GM12874 (cell line): ENCODE measurements around the gene NR6A1.

Experiments
- TF ChIP-seq, protein P1 (sequence below): IDR thresholded peaks from 2 replicates; pipeline ENCODE4 v1.5.1; 2011; ENCODE audit warnings: low read depth, mild to moderate bottlenecking, control low read depth, low read length, moderate library complexity; ENCODE audit not compliant: insufficient read depth

The NR6A1 gene

DNA sequence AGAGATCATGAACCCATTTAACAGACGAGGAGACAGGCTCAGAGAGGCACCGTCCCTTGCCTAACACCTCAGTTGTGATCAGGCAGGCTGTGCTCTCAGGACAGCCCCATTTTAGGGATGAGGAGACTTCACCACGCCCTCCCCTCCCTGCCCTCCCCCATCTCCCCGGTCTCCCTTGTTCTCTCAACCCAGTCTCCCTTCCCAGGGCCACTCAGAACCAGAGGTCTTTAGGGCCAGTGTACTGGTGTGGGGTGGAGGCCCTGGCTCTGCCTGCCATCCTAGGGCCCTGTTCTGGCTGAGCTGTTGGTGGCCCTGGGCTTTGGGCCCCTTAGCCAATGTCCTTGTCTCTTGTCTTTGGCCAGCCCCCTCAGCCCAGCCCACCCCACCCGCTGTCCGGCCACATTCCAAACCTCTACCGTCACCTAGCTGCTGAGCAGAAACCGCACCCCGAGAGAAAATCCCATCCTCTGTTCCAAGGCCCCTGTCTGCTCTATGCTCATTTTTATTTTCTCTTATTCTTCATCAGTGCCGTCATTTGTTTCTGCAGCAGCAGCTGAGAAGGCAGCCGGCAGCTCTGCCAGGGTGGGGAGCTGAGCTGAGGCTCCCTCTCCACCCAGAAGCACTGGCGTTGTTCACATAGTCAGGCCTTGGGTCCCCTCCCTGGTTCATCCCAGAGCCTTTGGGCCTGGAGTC is 39.7 kb upstream of the NR6A1 start:
- TF ChIP-seq, protein P1, sequence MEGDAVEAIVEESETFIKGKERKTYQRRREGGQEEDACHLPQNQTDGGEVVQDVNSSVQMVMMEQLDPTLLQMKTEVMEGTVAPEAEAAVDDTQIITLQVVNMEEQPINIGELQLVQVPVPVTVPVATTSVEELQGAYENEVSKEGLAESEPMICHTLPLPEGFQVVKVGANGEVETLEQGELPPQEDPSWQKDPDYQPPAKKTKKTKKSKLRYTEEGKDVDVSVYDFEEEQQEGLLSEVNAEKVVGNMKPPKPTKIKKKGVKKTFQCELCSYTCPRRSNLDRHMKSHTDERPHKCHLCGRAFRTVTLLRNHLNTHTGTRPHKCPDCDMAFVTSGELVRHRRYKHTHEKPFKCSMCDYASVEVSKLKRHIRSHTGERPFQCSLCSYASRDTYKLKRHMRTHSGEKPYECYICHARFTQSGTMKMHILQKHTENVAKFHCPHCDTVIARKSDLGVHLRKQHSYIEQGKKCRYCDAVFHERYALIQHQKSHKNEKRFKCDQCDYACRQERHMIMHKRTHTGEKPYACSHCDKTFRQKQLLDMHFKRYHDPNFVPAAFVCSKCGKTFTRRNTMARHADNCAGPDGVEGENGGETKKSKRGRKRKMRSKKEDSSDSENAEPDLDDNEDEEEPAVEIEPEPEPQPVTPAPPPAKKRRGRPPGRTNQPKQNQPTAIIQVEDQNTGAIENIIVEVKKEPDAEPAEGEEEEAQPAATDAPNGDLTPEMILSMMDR, result no peak

DNA sequence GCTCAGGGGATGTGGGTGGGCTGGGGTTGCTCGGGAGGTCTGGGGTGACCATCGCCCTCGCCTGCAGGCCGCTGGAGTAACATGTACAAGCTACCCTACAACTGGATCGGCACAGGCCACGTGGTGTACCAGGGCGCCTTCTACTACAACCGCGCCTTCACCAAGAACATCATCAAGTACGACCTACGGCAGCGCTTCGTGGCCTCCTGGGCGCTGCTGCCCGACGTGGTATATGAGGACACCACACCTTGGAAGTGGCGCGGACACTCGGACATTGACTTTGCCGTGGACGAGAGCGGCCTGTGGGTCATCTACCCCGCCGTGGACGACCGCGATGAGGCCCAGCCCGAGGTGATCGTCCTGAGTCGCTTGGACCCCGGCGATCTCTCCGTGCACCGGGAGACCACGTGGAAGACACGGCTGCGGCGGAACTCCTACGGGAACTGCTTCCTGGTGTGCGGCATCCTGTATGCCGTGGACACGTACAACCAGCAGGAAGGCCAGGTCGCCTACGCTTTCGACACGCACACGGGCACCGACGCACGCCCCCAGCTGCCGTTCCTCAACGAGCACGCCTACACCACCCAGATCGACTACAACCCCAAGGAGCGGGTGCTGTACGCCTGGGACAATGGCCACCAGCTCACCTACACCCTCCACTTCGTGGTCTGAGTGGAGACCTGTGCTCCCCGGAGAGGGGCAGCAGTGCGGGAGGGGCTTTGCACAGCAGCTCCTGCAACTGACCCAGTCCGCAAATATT is 38.8 kb upstream of the NR6A1 start:
- TF ChIP-seq, protein P1, result no peak

DNA sequence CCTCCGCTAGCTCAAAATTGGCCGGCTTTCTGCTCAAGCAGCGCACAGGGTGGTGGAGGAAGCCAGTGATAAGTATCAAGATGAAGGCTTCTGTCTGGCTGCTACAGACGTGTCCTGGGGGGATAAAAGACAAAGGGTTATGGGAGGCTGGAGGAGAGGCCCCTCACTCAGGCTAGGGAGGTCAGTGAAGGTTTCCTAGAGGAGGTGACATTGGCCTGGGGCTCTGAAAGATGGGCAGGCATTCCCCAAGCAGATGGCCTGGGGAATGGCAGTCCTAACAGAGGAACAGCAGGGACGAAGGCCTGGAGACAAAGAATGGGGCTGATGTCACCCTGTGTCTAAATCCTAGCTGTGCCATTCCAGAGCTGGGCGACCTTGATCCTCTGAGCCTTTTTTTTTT is 38.1 kb upstream of the NR6A1 start:
- TF ChIP-seq, protein P1, result no peak

DNA sequence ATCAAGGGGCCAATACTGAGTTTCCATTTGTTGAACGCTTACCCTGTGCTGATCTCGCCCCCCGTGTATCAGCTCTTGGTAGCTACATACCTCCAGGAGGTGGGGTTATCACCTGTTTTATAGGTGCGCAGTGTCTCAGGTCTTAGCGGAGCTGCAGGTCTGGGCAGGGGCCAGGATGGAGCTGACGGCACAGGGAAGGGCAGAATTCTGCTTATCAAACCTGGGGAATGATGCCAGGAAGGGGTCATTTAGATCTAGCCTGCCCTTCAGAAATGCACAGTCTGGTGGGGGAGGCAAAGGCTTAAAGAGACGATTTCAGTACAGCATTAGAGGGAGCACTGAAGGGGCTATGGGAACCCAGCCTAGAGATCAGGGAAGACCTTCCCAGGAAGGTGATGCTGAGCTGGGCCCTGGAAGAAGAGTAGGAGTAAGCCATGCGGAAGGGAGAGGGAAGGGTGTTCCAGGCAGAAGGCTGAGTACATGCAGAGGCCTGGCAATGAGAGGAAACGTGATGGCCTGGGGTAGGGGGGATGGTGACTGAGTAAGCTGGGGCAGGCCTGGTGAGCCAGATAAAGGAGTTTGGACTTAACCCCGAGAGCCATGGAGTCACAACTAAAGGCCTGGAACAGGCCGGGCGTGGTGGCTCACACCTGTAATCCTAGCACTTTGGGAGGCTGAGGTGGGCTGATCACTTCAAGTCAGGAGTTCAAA is 37.3 kb upstream of the NR6A1 start:
- TF ChIP-seq, protein P1, result no peak

DNA sequence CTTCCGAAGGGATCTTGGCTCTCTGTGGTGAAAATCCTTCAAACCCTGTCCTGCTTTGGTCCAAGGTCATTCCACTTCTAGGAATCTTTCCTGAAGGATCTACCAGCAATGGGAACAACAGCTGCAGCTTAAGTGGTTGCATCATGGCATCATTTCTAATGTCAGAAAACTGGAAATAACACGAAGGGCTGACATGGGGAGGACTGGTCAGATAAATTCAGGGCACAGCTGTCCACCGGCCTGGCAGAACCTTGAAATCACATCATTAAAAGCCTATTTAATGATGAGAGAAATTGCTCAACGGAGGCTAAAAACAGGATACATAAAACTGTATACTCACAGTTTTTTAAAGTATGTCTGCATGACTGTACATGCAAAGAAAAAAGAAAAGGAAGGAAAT is 34.1 kb upstream of the NR6A1 start:
- TF ChIP-seq, protein P1, result no peak

DNA sequence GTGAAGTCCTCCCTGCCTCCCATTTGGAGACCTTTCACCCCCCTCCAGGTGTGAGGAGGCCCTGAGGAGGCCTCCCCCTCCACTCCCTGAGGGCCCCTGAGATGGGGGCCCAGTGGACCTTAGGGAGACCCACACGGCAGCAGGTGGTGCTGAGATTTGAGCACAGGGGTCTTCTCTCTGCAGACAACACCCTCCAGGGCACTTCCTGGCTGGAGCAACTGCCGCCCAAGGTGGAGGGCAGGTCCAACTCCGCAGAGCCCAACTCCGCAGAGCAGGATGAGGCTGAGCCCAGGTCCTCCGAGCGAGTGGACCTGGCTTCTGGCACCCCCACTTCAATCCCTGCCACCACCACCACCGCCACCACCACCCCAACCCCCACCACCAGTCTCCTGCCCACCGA is 32.8 kb upstream of the NR6A1 start:
- TF ChIP-seq, protein P1, result no peak

DNA sequence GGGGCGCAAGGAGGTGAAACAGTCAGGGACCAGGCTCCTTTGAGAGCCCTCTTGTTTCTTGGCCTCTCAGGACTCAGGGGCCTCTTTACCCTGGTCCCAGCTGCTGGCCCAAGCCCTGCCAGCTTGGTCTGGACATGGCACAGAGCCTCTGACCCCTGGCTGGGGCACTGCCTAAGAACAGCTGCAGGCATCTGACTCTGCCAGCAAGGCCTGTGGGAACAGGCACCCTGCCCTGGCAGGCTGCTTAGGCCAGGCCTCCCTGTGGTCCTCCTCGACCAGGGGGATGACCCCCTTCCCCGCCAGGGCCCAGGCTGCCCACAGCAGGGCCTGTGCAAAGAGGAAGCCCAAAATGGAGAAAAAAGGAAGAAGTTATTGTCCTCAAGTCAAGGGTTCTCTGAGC is 31.3 kb upstream of the NR6A1 start:
- TF ChIP-seq, protein P1, result no peak
